Lung (tissue), 12 donors: ENCODE results near the gene TXN2. TPM values are rescaled to one million over a fixed set of nuclear protein-coding genes. Genes with fewer than 3 reads are reported as not detected.
A peak's percentile ranks its signal among the peaks of the same experiment; 100 is the strongest.
"Not testable (repeated sequence)": the region's sequence is repeated elsewhere in the genome, so short reads cannot be mapped to it uniquely, and the experiment has no call there.

Source experiments
- ATAC-seq: fragments of 200-7000 bp; cut with Tn5 transposase; one replicate; pipeline ENCODE4 v1.9.1; 2020; ENCODE audit warnings: moderate number of reproducible peaks; ENCODE audit not compliant: insufficient read depth, low FRiP score
- DNase-seq, 3 donors: peaks; one replicate each; pipeline ENCODE4 v3.0.0-alpha.2; 2013 to 2017
- H3K27ac ChIP-seq, 2 donors: one replicate each; pipeline ENCODE4 v1.5.1; 2013; ENCODE audit warnings: mild to moderate bottlenecking in 2 of 2, moderate library complexity in 2 of 2, control low read depth in 1 of 2, inconsistent platforms in 1 of 2, low read depth in 1 of 2, low read length in 1 of 2
- H3K27me3 ChIP-seq, 3 donors: one replicate each; pipeline ENCODE4 v1.5.1; 2013; ENCODE audit warnings: low read length in 2 of 3; ENCODE audit not compliant: control insufficient read depth in 3 of 3, insufficient read depth in 3 of 3
- H3K36me3 ChIP-seq, 4 donors: one replicate each; pipeline ENCODE4 v1.5.1; 2013; ENCODE audit warnings: low read length in 4 of 4, mild to moderate bottlenecking in 1 of 4, moderate library complexity in 1 of 4; ENCODE audit not compliant: control insufficient read depth in 4 of 4, insufficient read depth in 4 of 4
- H3K4me1 ChIP-seq, 5 donors: one replicate each; pipeline ENCODE4 v1.5.1; 2013; ENCODE audit warnings: low read length in 5 of 5, mild to moderate bottlenecking in 2 of 5, moderate library complexity in 1 of 5; ENCODE audit not compliant: control insufficient read depth in 5 of 5, insufficient read depth in 5 of 5
- H3K4me3 ChIP-seq: one replicate; pipeline ENCODE4 v1.5.1; 2013; ENCODE audit warnings: mild to moderate bottlenecking, control low read depth, moderate library complexity
- H3K9ac ChIP-seq, 2 donors: one replicate each; pipeline ENCODE4 v1.5.1; 2013; ENCODE audit warnings: low read length in 2 of 2, control low read depth in 1 of 2; ENCODE audit not compliant: insufficient read depth in 1 of 2
- H3K9me3 ChIP-seq, 4 donors: one replicate each; pipeline ENCODE4 v1.5.1; 2013; ENCODE audit warnings: low read length in 3 of 4, mild to moderate bottlenecking in 1 of 4, moderate library complexity in 1 of 4; ENCODE audit not compliant: control insufficient read depth in 4 of 4, insufficient read depth in 3 of 4
- WGBS, 2 donors: extraction: QIAGEN DNeasy Blood & Tissue Kit; methylation state at CpG; one replicate each; pipeline ENCODE4 v1.1.7; 2013; 5-methylcytosine and 5-hydroxymethylcytosine counted together
- polyA plus RNA-seq, 2 donors: library from polyadenylated mRNA; stranded (reverse); fragments of 200-250 nt; gene quantifications; one replicate each; pipeline ENCODE4 v1.2.1, GENCODE V29; 2013
- total RNA-seq, 2 donors: library from RNA; depleted of rRNA in 1 of 2; stranded (reverse); fragments of >200 nt in 1 of 2; gene quantifications; one replicate each; pipeline ENCODE4 v1.2.1, GENCODE V29; 2014 to 2021
- TF ChIP-seq, protein P1 (sequence below): IDR thresholded peaks from 2 replicates; pipeline ENCODE4 v1.5.1; 2012; ENCODE audit warnings: mild to moderate bottlenecking; ENCODE audit errors: control extremely low read depth, extremely low read depth
- donor health status: control.
- donor health status: control.
- donor health status: Bipolar disorder and iron deficiency.
- donor health status: healthy.
- donor health status: DM: yes; HTN: yes; CAD: no.

The TXN2 gene
- total and polyA plus RNA-seq, 4 donors: 26.8 to 92.2 (median 78.9) TPM

GRCh38 chr22:36454916-36455570, 26.4 kb downstream of the TXN2 start:
- no peaks in the 10 kb centered on the region for H3K27me3 ChIP-seq
- 2% methylated on average over 50 to 61 of the region's 61 CpGs for WGBS, 2 donors
- peaks cover 5 to 27% (median 17%) of the 10 kb centered on the region in 5 donors for H3K4me1 ChIP-seq
- H3K9ac ChIP-seq: peak overlapping the region; percentile 19 to 73
- H3K36me3 ChIP-seq: no peaks in the 10 kb centered on the region
- peak overlapping the region; percentile 29 for H3K4me3 ChIP-seq
- no peaks in the 10 kb centered on the region for H3K9me3 ChIP-seq
- TF ChIP-seq, protein P1, sequence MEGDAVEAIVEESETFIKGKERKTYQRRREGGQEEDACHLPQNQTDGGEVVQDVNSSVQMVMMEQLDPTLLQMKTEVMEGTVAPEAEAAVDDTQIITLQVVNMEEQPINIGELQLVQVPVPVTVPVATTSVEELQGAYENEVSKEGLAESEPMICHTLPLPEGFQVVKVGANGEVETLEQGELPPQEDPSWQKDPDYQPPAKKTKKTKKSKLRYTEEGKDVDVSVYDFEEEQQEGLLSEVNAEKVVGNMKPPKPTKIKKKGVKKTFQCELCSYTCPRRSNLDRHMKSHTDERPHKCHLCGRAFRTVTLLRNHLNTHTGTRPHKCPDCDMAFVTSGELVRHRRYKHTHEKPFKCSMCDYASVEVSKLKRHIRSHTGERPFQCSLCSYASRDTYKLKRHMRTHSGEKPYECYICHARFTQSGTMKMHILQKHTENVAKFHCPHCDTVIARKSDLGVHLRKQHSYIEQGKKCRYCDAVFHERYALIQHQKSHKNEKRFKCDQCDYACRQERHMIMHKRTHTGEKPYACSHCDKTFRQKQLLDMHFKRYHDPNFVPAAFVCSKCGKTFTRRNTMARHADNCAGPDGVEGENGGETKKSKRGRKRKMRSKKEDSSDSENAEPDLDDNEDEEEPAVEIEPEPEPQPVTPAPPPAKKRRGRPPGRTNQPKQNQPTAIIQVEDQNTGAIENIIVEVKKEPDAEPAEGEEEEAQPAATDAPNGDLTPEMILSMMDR: no peak
- DNase-seq: peak; percentile 81 to 91 (median 90)
- peak overlapping the region; percentile 83 to 97 for H3K27ac ChIP-seq
- ATAC-seq: peak; percentile 75

GRCh38 chr22:36453855-36454378, 27.5 kb downstream of the TXN2 start:
- Histone ChIP-seq H3K4me3 (no peak overlapping the region), H3K9ac (no peak overlapping the region), H3K27ac (peak overlapping the region in 1 of 2 donors; percentile 84), H3K27me3 (no peaks in the 10 kb centered on the region), H3K36me3 (no peaks in the 10 kb centered on the region), H3K9me3 (no peaks in the 10 kb centered on the region), H3K4me1 (peaks cover 5 to 28% (median 27%) of the 10 kb centered on the region in 5 donors)
- no peak for DNase-seq
- no peak for ATAC-seq
- WGBS, 2 donors: 92 to 94% methylated on average over 16 of the region's 16 CpGs
- TF ChIP-seq, protein P1: no peak

- H3K27ac ChIP-seq: peak overlapping the region in 1 of 2 donors; percentile 91
- ATAC-seq: not testable (repeated sequence)
These were observed 28.3 kb downstream of the TXN2 start for GRCh38 chr22:36452978-36453607.

GRCh38 chr22:36452250-36452977, 29.0 kb downstream of the TXN2 start:
- Histone ChIP-seq H3K4me3 (no peak overlapping the region), H3K36me3 (no peaks in the 10 kb centered on the region), H3K27me3 (no peaks in the 10 kb centered on the region), H3K9me3 (no peaks in the 10 kb centered on the region), H3K4me1 (peaks cover 5 to 26% (median 18%) of the 10 kb centered on the region in 5 donors), H3K27ac (peak overlapping the region; percentile 25 to 91), H3K9ac (no peak overlapping the region)
- TF ChIP-seq, protein P1: no peak
- WGBS, 2 donors: 56 to 67% methylated on average over 9 of the region's 9 CpGs
- DNase-seq: no peak
- no peak for ATAC-seq

More at GRCh38 chr22:36452978-36453607, 28.3 kb downstream of the TXN2 start:
- H3K9ac ChIP-seq, H3K4me3 ChIP-seq, DNase-seq, H3K27me3 ChIP-seq, H3K9me3 ChIP-seq, H3K36me3 ChIP-seq: not testable (repeated sequence)
- peaks cover 5 to 28% (median 24%) of the 10 kb centered on the region in 5 donors for H3K4me1 ChIP-seq
- 66 to 78% methylated on average over 5 of the region's 5 CpGs for WGBS, 2 donors

DNA sequence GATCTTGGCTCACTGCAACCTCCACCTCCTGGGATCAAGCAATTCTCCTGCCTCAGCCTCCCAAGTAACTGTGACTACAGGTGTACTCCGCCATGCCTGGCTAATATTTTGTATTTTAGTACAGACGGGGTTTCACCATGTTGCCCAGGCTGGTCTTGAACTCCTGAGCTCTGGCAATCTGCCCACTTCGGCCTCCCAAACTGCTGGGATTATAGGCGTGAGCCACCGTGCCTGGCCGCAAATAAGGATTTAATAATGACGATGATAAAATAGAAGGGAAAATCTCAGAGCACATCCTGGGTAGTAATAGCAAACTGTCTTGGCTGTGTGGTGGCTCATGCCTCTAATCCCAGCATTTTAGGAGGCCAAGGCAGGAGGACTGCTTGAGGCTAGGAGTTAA, 30.5 kb downstream of the TXN2 start:
- ATAC-seq, H3K9me3 ChIP-seq, H3K4me3 ChIP-seq, DNase-seq, H3K9ac ChIP-seq, H3K36me3 ChIP-seq, H3K27me3 ChIP-seq: not testable (repeated sequence)
- Histone ChIP-seq H3K4me1 (peaks cover 5 to 26% (median 18%) of the 10 kb centered on the region in 5 donors), H3K27ac (peak overlapping the region; percentile 66 to 74)
- WGBS, 2 donors: 91 to 99% methylated on average over 7 of the region's 7 CpGs
